HG02588 (cell line): ENCODE measurements around the gene AP3B1.
"Not testable (repeated sequence)": the region's sequence is repeated elsewhere in the genome, so short reads cannot be mapped to it uniquely, and the experiment has no call there.

Experiments used
- ATAC-seq: cut with Tn5 transposase; IDR thresholded peaks from one replicate; pipeline ENCODE4 v1.9.1; 2021; ENCODE audit warnings: mild to moderate bottlenecking, moderate library complexity; ENCODE audit not compliant: unreplicated experiment

AP3B1 gene

GRCh38 chr5:78251663-78252284, 42.7 kb downstream of the AP3B1 start:
- no peak for ATAC-seq

GRCh38 chr5:78245136-78245535, 49.4 kb downstream of the AP3B1 start:
- no peak for ATAC-seq

GRCh38 chr5:78243639-78244038, 50.9 kb downstream of the AP3B1 start:
- no peak for ATAC-seq

GRCh38 chr5:78243091-78243490, 51.4 kb downstream of the AP3B1 start:
- ATAC-seq: no peak

GRCh38 chr5:78242001-78242400, 52.5 kb downstream of the AP3B1 start:
- no peak for ATAC-seq

- no peak for ATAC-seq
Observed at GRCh38 chr5:78237911-78238310, 56.6 kb downstream of the AP3B1 start.

GRCh38 chr5:78236046-78236445, 58.5 kb downstream of the AP3B1 start:
- ATAC-seq: no peak

- no peak for ATAC-seq
Observed at GRCh38 chr5:78235289-78235688, 59.2 kb downstream of the AP3B1 start.

GRCh38 chr5:78234804-78235203, 59.7 kb downstream of the AP3B1 start:
- no peak for ATAC-seq

- no peak for ATAC-seq
Observed at GRCh38 chr5:78232163-78232562, 62.3 kb downstream of the AP3B1 start.

- ATAC-seq: no peak
Observed at GRCh38 chr5:78224358-78224757, 70.1 kb downstream of the AP3B1 start.

- peak; percentile 99 for ATAC-seq
Observed at GRCh38 chr5:78221964-78222451, 72.5 kb downstream of the AP3B1 start.

GRCh38 chr5:78221467-78221866, 73.0 kb downstream of the AP3B1 start:
- no peak for ATAC-seq

- ATAC-seq: no peak
Observed at GRCh38 chr5:78215972-78216371, 78.5 kb downstream of the AP3B1 start.

GRCh38 chr5:78215565-78215964, 78.9 kb downstream of the AP3B1 start:
- ATAC-seq: no peak

- ATAC-seq: no peak
Observed at GRCh38 chr5:78213799-78214198, 80.7 kb downstream of the AP3B1 start.

- ATAC-seq: no peak
Observed at GRCh38 chr5:78211052-78211451, 83.4 kb downstream of the AP3B1 start.

- ATAC-seq: no peak
Observed at GRCh38 chr5:78204241-78204640, 90.3 kb downstream of the AP3B1 start.

- ATAC-seq: no peak
Observed at GRCh38 chr5:78203815-78204214, 90.7 kb downstream of the AP3B1 start.

- no peak for ATAC-seq
Observed at GRCh38 chr5:78190402-78190801, 104.1 kb downstream of the AP3B1 start.

GRCh38 chr5:78188681-78189080, 105.8 kb downstream of the AP3B1 start:
- ATAC-seq: not testable (repeated sequence)

GRCh38 chr5:78187172-78187571, 107.3 kb downstream of the AP3B1 start:
- no peak for ATAC-seq

GRCh38 chr5:78182838-78183237, 111.7 kb downstream of the AP3B1 start:
- no peak for ATAC-seq
